Measurements from ENCODE around the gene NRIP3.

- TF ChIP-seq CTCF (IDR thresholded peaks at IDR 0.05) (no peak), EP300 (IDR thresholded peaks at IDR 0.05) (no peak)
Measured at GRCh38 chr11:9040410-9040809, 36.6 kb upstream of the NRIP3 start.
